ENCODE data around the gene OR2T5.
"Not testable (repeated sequence)": the region's sequence is repeated elsewhere in the genome, so short reads cannot be mapped to it uniquely, and the experiment has no call there.

Gene OR2T5, protein sequence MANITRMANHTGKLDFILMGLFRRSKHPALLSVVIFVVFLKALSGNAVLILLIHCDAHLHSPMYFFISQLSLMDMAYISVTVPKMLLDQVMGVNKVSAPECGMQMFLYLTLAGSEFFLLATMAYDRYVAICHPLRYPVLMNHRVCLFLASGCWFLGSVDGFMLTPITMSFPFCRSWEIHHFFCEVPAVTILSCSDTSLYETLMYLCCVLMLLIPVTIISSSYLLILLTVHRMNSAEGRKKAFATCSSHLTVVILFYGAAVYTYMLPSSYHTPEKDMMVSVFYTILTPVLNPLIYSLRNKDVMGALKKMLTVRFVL

DNA sequence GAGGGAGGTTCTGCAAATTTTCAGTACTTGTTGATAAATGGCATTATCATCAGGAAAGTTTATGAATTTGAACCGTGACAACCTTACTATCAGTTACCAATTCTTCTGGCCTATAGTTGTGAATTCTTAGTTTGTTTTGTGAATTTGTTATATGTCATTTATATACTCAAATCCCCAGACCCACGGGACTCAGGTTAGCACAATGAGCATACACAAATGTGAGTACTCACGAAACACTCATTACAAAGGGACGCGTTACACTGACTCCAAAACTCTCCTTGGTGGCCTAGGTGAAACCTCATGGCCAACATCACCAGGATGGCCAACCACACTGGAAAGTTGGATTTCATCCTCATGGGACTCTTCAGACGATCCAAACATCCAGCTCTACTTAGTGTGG lies at the start of gene OR2T5:
OR2T5 (plus strand) TSS at position 301 of the 400 bp plus-strand sequence; CDS start at position 301, 0 bp downstream.
- in situ Hi-C loops (cut with MboI; ENCODE audit: low sequenced_read_pairs) = not testable (repeated sequence)

DNA sequence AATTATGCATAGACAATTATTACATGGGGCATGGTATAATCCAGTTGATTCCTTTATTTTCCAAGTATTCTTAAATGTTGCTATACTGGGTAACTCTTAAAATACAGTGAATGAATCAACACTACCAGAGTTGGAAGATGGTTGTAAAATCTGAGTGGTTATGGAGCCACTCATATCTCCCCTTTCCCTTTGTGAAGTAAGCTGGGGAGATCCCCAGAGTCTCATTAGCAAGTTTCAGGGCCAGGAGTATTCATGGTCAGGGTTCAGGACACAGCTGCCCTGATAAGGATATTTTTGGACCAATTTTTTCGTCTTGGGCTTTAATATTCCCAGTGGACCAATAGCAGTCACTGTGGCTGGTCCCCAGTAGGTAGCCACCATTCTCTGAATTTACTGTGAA lies 49.7 kb upstream of the OR2T5 start:
- in situ Hi-C loops (cut with MboI; ENCODE audit: low sequenced_read_pairs) = not testable (repeated sequence)

DNA sequence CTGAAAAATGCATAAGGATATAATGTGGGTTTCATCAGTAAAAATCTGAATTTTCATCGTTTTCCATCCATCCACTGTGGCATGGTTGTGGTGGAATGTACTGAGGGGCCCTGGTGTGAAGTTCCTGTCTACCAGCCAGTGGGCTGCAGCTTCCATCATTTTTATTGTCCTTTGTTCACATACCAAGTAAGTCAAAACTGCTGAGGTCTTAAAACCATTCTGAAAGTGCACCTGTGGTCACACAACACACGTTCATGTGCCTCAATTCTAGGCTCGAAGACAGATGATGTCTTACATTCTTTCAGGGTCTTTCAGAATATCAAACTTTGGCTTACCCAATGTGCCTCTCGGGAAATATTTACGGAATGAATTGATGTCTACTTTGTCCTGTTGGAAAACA lies 49.1 kb upstream of the OR2T5 start:
- in situ Hi-C loops (cut with MboI; ENCODE audit: low sequenced_read_pairs) = not testable (repeated sequence)

DNA sequence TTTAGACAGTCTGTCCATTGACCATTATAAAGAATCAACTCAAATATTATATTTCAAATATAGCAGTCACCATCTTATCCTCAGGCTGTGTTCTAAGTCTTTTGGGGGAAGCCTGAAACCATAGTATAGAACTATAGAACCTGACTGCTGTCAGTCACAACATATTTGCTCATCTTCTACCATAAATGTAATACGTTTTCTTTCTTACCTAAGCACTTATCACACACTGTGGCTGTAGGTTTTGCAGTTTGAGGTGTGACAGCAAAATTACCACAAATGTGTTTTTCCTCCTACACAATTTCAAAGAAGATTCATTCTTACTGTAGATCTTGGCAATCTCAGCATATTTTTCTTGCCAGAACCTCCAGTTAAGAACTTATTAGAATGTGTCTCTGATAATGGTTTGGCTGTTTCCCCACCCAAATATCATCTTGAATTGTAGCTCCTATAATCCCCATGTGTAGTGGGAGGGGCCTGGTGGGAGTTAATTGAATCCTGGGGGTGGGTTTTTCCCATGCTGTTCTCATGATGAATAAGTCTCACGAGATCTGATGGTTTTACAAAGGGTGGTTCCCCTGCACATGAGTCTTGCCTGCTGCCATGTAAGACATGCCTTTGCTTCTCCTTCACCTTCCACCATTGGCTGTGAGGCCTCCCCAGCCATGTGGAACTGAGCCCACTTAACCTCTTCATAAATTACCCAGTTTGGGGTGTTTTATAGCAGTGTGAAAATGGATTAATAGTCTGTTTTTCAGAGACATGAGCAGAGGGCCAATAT lies 45.7 kb upstream of the OR2T5 start:
- in situ Hi-C loops (cut with MboI; ENCODE audit: low sequenced_read_pairs) = not testable (repeated sequence)

DNA sequence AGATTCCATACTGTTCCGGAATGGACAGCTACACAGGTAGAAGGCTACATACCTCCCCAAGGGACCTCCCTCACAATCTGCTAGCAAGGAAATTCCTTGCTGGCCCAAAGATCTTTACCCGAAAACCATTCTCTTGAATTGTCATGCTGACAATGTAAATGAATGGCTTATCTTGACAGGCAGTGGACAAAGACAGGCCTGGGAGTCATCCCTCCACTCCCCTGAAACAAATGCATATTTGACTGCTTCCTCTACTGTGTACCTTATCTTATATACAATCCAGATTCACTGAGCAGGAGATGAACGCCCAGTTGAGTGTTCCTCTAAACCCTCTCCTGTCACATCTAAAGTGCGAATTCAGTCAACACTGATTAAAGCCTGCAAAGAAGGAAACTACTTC lies 43.8 kb upstream of the OR2T5 start:
- in situ Hi-C loops (cut with MboI; ENCODE audit: low sequenced_read_pairs) = not testable (repeated sequence)

DNA sequence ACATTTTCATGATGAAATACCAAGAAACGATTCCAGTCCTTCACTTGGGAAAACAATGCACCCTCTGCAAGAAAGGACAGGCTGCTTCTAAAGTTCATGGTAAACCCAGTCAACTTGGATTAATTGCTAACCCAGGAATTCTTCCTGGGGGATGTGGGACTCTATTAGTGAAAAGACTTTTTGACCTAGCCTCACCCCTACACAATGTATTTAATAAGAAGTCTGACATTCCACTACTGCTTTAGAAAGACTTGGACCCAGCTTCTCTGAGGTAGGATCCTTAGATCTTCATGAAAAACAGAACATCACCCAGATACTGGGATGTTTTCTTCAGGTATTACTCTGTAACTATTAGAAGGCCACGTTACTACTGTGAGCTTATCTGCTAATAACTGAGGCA lies 43.0 kb upstream of the OR2T5 start, which contains the start of gene OR2T2:
OR2T2 (plus strand) TSS at position 239 of the 400 bp plus-strand sequence. CDS start 7,161 bp downstream, outside the sequence.
- in situ Hi-C loops (cut with MboI; ENCODE audit: low sequenced_read_pairs) = not testable (repeated sequence)

DNA sequence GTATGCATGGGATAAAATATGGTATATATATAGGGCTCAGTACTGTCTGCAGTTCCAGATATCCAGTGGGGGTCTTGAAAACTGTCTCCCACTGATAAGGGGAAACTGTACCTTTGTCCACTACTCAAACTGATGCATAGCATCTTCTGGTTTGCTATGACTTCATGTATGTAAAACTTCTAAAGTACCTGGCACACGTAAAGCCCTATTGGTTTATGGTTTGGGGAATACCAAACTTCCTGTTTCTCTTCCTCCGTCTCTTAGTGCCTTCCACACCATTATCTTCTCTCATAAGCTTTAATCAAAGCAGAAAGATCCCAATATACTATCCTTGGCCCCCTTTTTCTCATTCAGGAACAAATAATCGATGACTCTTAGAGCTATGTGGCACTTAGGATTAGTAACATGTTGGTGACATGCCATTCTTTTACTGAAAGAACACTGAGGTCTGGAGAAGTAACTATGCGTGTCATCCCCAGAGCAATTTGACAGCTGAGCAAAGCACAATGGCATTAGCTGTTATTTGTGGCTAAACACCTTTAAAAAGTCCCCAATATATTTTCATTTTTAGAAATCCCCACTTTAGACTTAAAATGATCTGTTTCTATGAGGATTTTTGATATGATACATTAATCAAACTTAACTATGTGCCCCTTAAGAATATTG lies 39.8 kb upstream of the OR2T5 start:
- in situ Hi-C loops (cut with MboI; ENCODE audit: low sequenced_read_pairs) = not testable (repeated sequence)

DNA sequence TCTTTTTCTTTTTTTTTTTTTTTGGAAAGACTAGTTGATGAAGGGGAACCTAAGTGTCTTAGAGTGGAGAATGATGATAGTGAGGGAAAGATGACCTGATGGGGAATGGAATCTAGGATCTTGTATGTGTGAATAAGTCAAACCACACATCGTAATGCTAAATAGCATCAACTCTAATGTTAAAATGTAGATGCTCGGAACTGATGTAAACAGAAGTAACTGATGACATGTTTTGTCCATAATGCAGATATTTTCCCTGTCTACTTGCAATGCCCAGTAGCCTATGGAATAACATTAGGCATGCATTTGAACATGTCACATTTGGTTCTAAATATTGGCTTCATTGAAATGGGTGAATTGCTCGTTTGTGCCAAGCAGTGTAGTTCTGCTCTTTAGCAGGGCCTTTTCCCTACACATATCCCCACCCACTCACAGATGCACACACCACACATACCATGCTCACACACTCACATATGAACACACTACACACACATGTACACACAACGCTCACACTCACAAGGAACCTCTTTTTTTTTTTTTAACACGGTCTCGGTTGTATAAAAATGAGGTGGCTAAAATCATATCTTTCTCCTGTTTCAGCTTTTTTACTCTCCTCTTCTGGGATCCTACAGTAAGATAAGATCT lies 38.4 kb upstream of the OR2T5 start:
- in situ Hi-C loops (cut with MboI; ENCODE audit: low sequenced_read_pairs) = not testable (repeated sequence)

DNA sequence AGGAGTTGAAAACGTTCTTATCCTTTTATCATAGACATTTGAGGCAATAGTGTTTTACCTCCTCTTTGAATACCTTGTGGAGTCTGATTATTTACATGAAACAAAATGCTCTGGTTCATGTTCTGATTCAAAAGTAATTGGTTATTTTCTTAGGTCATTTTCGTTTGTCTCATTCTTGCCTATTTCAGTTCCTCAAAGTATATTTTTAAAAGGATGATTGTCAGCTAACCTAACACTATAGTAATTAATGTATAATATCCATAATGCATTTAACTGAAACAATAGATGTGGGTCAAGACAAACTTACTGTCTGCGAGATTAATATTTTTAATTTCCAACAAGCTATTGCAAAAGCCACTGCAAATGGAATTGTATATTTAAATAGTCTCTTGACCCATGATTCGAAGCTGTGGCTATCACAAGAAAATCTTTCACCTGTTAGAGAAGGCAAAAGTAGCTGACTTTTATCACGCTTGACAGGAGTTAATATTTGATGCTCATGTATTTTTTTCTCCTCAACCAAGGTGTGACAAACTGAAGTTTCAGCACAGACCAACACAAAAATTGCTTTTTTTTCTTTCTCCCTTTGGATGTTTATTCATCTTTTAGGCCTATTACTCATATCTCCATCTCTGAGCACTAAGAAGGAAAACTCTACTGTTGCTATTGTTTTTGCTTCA lies 37.8 kb upstream of the OR2T5 start:
- in situ Hi-C loops (cut with MboI; ENCODE audit: low sequenced_read_pairs) = not testable (repeated sequence)

DNA sequence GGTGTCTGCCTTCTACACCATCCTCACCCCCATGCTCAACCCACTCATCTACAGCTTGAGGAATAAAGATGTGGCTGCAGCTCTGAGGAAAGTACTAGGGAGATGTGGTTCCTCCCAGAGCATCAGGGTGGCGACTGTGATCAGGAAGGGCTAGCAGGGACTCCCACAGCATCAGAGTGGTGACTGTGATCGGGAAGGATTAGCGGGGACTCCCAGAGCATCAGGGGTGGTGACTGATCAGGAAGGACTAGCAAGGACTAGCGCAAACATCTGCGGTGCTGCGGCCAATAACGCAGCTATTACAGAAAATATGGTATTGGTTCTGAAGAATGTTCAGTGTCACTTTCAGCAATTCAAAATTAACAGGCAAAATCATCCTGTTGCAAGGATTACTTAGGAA lies 34.8 kb upstream of the OR2T5 start:
- in situ Hi-C loops (cut with MboI; ENCODE audit: low sequenced_read_pairs) = not testable (repeated sequence)

DNA sequence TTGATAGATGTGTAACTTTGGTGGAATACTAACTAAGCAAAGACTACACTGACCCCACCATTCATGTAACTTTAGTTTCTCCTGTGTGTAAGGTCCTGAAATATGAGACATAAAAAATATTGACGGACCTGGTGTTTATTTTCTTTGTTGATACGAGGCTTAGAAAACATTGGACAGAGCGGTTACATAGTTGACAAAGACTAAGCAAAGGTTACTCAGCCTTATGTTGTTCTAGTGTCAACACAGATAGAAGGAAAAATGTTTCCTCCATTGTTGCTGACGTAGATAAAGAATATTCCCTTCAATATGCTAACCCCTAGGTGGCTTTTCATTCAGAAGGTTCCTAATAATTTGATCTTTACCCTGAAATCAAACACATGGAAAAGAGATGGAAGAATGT lies 33.3 kb upstream of the OR2T5 start:
- in situ Hi-C loops (cut with MboI; ENCODE audit: low sequenced_read_pairs) = not testable (repeated sequence)

DNA sequence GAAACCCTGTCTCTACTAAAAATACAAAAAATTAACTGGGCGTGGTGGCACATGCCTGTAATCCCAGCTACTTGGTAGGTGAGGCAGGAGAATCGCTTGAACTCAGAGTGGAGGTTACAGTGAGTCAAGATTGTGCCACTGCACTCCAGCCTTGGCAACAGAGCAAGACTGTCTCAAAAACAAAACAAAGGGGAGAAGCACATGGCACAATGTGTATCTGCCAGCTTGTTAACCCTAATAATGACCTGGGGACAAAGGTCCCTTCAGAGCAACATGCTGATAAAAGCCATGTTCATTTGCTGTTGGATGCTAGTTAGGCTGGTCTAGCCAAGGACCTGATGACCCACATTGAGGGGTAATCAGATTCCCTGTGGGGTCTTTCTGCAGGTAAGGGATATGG lies 31.8 kb upstream of the OR2T5 start:
- in situ Hi-C loops (cut with MboI; ENCODE audit: low sequenced_read_pairs) = not testable (repeated sequence)

DNA sequence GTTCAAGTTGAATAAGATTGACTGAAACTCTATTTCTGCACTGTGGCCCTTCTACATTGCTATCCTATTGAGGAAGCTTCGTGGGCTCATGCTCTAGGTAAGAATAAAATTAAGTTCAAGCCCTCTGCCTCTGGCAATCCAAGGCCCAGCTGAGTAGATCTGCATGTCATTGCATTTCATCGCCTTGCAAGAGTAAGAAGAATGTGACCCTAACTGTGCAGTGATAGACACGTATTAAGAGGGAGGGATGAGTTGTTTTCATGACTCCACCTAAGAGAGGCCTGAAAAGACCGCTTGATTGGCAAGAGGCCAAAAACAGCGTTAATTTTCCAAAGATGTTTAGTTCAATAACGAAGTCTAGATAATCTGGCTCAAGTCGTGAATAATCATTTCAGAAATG lies 29.3 kb upstream of the OR2T5 start:
- in situ Hi-C loops (cut with MboI; ENCODE audit: low sequenced_read_pairs) = not testable (repeated sequence)

DNA sequence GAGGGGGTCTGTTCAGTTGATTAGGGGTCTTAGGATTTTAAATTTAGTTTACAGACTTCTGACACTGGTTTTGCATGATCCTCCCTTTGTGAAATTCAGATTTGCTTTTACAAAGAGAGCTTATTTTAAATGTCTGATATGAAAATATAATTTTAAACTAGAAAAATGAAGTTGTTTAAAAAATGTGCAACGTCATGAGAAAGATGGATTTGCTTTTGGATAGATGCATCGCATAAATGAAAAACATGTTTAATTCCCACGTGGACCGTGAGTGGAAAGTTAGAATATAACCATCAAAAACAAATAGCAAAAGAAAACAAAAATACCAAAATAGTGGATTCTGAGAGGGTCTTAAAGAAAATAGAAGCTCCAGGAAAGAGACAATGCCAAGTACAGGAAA lies 17.2 kb upstream of the OR2T5 start:
- in situ Hi-C loops (cut with MboI; ENCODE audit: low sequenced_read_pairs) = no loop called here

DNA sequence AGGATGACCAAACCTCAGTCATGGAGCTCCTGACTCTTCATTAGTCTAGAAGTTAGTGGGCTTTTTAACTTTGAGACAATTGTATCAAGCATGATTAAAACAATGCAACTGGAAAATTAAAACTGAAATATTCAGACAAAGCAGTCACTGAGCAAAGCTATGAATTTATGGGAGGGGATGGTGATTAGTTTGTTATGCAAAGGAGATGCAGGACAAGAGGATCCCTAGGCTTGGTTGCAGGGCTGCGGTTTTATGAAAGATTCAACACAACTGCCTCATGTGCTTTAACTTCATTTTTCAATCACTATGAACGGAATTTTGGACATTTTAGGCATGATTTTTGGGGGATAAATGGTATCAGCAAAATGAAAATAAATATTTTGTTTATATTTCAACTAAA lies 16.3 kb upstream of the OR2T5 start:
- in situ Hi-C loops (cut with MboI; ENCODE audit: low sequenced_read_pairs) = not testable (repeated sequence)

DNA sequence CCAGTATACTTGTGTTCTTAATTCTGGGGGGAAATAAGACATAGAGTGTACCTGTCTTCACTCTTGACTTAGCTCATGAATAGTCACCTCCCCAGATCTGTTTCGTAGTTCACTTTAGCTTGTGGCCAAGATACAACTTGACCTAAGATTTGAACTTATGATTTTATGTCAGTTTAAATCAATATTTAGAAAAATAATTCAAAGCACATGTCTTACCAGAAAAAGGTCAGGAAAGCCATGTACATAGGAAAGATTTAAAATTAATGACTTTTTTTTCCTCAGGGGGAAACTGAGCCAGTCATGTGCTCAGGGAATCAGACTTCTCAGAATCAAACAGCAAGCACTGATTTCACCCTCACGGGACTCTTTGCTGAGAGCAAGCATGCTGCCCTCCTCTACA lies 15.3 kb upstream of the OR2T5 start, which contains the start of gene OR2T3:
OR2T3 (plus strand) TSS at position 301 of the 400 bp plus-strand sequence; CDS start at position 301, 0 bp downstream.
- in situ Hi-C loops (cut with MboI; ENCODE audit: low sequenced_read_pairs) = not testable (repeated sequence)

DNA sequence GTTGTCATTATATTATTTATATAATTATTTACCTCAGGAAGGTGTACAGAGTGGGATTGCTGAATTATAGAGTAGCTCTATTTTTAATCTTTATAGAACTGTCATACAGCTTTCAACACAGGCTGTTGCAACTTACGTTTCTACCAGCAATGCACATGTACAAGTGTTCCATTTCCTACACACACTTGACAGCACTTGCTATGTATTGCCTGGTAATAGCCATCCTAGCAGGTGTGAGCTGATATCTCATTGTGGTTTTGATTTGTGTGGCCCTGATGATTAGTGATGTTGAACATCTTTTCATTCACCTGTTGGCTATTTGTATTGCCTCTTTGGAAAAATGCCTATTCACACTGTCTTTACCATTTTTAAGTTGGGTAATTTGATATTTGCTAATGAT lies 12.7 kb upstream of the OR2T5 start:
- in situ Hi-C loops (cut with MboI; ENCODE audit: low sequenced_read_pairs) = not testable (repeated sequence)

DNA sequence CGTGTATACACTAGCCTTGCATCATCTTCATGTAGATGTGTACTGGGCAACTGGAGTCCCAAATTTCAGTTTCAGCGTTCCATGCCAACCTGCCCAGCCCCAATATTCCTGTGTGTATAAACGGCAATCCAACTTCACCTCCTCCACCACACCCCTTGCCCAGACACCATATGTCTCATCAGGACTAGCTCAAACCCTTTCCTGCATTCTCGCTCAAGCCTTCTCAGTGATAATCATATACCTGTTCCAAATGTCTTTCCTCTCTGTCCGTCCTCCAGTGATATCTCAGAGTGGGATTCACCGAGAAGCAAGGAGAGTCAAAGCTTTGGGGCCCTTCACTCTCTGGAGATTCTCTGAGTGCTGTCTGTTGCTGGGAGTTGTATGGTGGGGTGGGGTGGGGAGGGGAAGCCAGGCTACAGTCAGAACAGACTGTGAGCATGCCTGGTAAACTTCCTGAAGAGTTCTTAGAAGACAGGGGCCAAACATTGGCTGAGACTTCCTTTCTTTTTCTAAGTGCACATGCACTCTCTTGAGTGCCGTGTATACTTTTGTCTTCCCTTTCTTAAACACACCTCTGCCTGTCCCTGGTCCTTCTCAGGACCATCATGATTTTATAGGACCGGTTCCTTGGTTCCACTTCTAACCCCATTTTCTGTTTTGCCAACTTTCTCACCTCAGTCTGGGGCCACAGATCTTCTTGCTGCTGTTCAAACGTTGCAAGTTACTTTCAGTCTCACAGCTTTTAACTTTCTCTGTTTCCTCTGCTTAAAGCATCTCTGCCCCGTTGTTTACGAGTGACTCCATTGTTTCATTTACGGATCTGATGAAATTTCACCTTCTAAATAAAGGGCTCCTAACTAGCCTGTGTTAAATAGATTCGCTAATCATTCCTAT lies 6.5 kb upstream of the OR2T5 start:
- in situ Hi-C loops (cut with MboI; ENCODE audit: low sequenced_read_pairs) = not testable (repeated sequence)

DNA sequence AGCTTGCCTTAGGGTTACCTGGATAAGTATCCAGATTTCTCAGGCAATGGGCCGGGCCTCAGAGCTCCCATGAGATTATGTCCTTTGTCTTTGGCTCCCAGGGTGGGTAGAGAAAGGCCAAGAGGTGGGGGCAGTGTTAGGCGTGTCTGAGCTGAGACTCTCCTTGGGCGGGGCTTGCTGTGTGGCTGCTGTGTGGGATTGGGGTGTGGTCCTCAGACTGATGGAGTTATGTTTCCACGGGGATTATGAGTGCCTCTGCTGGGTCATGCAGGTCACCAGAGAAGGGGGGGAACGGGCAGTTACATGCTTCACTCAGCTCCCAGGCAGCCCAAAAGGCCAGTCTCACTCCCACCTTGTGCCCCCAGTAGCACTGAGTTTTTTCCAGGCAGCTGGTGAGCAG lies 8.3 kb downstream of the OR2T5 start:
- in situ Hi-C loops (cut with MboI; ENCODE audit: low sequenced_read_pairs) = not testable (repeated sequence)
